Osteocyte (in vitro differentiated cells): ENCODE results near the gene SSBP3. TPM values are rescaled to one million over a fixed set of nuclear protein-coding genes. Genes with fewer than 3 reads are reported as not detected.

Experiments
- DNase-seq: peaks from one replicate; pipeline ENCODE4 v3.0.0; 2021; ENCODE audit warnings: mixed read lengths; ENCODE audit not compliant: unreplicated experiment; ENCODE audit errors: extremely low spot score
- H3K27ac Mint-ChIP-seq: one replicate; pipeline ENCODE4 v1.8.0; 2021; ENCODE audit warnings: mild to moderate bottlenecking, mixed read lengths; ENCODE audit not compliant: unreplicated experiment
- H3K27me3 Mint-ChIP-seq: one replicate; pipeline ENCODE4 v1.8.0; 2021; ENCODE audit warnings: mixed read lengths; ENCODE audit not compliant: unreplicated experiment
- H3K36me3 Mint-ChIP-seq: one replicate; pipeline ENCODE4 v1.8.0; 2021; ENCODE audit warnings: mixed read lengths; ENCODE audit not compliant: unreplicated experiment
- H3K4me1 Mint-ChIP-seq: one replicate; pipeline ENCODE4 v1.8.0; 2021; ENCODE audit warnings: mixed read lengths; ENCODE audit not compliant: unreplicated experiment
- H3K4me3 Mint-ChIP-seq: one replicate; pipeline ENCODE4 v1.8.0; 2021; ENCODE audit warnings: mild to moderate bottlenecking, moderate library complexity, mixed read lengths; ENCODE audit not compliant: unreplicated experiment
- H3K9me3 Mint-ChIP-seq: one replicate; pipeline ENCODE4 v1.8.0; 2021; ENCODE audit warnings: mixed read lengths; ENCODE audit not compliant: unreplicated experiment
- CTCF ChIP-seq: fragments of 200-600 bp; sonication (generic); IDR thresholded peaks from 2 replicates; pipeline ENCODE4 v1.5.0; 2021; ENCODE audit warnings: antibody characterized with exemption, mild to moderate bottlenecking, moderate library complexity
- total RNA-seq: library from RNA; stranded (reverse); gene quantifications from 2 replicates; pipeline ENCODE4 v1.2.1, GENCODE V29; 2021

SSBP3 gene
- total RNA-seq, 1 donor from 2014 or later: 56.4 TPM

- Mint-ChIP-seq H3K9me3 (no peaks in the 10 kb centered on the region), H3K36me3 (no peaks in the 10 kb centered on the region), H3K4me3 (no peak overlapping the region), H3K27ac (peak overlapping the region; percentile 11), H3K4me1 (peaks cover 43% of the 10 kb centered on the region), H3K27me3 (no peaks in the 10 kb centered on the region)
- no peak for TF ChIP-seq CTCF
- DNase-seq: no peak
These were observed 107.7 kb downstream of the SSBP3 start for GRCh38 chr1:54298284-54299033.

GRCh38 chr1:54297596-54298283 is 108.5 kb downstream of the SSBP3 start:
- no peaks in the 10 kb centered on the region for H3K27me3 Mint-ChIP-seq
- TF ChIP-seq CTCF: no peak
- H3K27ac Mint-ChIP-seq: no peak overlapping the region
- H3K36me3 Mint-ChIP-seq: no peaks in the 10 kb centered on the region
- no peak for DNase-seq
- no peak overlapping the region for H3K4me3 Mint-ChIP-seq
- no peaks in the 10 kb centered on the region for H3K9me3 Mint-ChIP-seq
- H3K4me1 Mint-ChIP-seq: peaks cover 37% of the 10 kb centered on the region

DNA sequence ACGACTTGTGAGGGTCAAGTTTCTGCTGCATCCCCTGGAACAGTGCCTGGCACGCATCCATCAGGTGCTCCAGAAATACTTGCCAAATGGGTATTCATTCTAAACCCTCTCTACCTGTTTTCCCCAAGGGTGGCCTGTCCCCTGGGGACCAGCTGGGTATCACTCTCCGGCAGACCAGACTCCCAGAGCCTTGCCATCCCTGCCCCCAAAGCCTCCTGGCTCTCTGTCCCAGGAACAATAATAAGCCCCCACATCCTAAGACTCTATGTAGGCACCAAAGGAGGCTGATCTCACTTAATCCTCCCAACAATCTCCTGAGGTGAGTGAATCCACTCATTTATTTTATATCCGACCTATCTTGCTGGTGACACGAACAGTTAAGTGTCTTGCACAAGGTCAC is 109.5 kb downstream of the SSBP3 start:
- Mint-ChIP-seq H3K27ac (no peak overlapping the region), H3K4me1 (peaks cover 39% of the 10 kb centered on the region), H3K27me3 (no peaks in the 10 kb centered on the region), H3K4me3 (no peak overlapping the region), H3K9me3 (no peaks in the 10 kb centered on the region), H3K36me3 (no peaks in the 10 kb centered on the region)
- no peak for TF ChIP-seq CTCF
- DNase-seq: no peak

GRCh38 chr1:54294887-54295286 is 111.3 kb downstream of the SSBP3 start:
- Mint-ChIP-seq H3K4me3 (no peak overlapping the region), H3K4me1 (peaks cover 40% of the 10 kb centered on the region), H3K27me3 (no peaks in the 10 kb centered on the region), H3K36me3 (no peaks in the 10 kb centered on the region), H3K9me3 (no peaks in the 10 kb centered on the region), H3K27ac (no peak overlapping the region)
- TF ChIP-seq CTCF: no peak
- no peak for DNase-seq
